NCI-H2081 treated with DMSO at 0.1 percent for 48 hours (cell line): ENCODE results near the gene SLC22A25.
"Not testable (repeated sequence)": the region's sequence is repeated elsewhere in the genome, so short reads cannot be mapped to it uniquely, and the experiment has no call there.

ENCODE experiments used
- DNase-seq: peaks from one replicate; lab custom pipeline; 2025; lab: John Stamatoyannopoulos, UW

The SLC22A25 gene

DNA sequence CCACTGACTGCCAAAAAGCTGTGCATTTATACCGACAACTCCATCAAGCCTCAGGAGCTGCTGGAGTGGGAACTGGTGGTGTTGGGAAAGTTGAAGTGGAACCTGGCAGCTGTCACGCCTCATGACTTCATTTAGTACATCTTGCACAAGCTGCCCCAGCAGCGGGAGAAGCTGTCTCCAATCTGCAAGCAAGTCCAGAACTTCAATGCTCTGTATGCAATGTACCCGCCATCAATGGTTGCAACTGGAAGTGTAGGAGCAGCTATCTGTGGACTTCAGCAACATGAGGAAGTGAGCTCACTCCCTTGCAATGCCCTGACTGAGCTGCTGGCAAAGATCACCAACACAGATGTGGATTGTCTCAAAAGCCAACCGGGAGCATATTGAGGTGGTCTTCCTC, at the start of gene SLC22A25:
Gene SLC22A25 (minus strand): TSS at position 67 of the 400 bp plus-strand sequence. CDS start 13,947 bp downstream, outside the sequence.
- DNase-seq = no peak

DNA sequence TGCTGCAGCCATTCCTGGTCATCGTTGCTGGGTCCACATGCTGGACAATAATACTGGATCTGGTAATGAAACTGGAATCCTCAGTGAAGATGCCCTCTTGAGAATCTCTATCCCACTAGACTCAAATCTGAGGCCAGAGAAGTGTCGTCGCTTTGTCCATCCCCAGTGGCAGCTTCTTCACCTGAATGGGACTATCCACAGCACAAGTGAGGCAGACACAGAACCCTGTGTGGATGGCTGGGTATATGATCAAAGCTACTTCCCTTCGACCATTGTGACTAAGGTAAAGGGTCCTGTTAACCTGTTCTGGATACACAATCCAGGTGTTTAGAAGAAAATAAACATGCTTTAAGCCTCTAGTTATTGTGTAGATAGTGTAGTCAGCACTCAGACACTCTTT, 46.9 kb upstream of the SLC22A25 start:
- no peak for DNase-seq

DNA sequence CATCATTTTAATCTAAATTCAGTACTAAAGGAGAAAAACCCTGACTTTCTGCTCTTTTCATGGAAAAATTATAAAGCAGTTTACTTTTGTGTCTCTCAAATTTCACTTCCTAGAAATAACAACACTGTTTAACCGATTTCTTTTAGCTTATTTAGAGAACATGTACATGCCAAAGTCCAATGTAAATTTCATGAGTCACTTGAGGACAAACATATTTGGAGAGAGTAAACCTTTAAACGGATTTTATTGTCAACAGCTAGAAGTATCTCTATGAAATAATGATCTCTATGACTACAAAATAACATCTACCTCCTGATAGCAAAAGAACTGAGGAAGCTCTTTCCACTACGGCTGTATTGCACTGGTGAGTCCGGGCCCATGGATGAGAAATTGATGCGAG, 46.3 kb upstream of the SLC22A25 start:
- DNase-seq = no peak

DNA sequence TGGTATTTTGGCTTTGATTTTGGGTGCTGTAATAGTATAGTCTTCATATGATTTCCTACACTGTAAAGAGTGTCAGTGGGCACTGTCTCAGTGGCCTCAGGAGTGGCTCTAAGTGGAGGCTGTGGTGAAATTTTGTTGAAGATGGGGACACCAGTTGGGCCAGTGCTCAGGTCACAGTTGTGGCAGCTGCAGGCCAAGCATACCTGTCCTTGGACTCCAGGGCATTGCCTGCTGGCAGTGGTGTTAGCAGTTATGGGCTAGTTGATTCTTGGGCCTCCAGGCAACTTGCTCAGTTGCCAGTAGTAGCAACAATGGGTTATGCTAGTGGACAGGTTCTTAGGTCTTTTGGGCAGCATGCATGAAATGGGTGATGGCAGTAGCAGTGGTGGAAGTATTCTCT, 39.2 kb upstream of the SLC22A25 start:
- DNase-seq = no peak

DNA sequence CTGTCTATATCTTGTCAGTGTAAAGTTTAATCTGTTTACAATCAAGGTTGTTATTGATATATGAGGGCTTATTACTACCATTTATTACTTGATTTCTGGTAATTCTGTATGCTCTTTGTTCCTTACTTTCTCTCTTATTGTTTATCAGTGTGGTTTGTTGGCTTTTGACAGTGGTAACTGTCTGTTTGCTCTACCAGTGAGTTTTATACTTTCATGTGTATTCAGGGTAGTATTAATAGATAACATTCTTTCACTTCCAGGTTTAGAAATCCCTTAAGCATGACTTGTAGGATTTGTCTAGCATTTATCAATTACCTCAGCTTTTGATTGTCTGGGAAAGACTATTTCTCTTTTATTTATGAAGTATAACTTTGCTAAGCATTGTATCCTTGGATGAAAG, 37.5 kb upstream of the SLC22A25 start:
- no peak for DNase-seq

DNA sequence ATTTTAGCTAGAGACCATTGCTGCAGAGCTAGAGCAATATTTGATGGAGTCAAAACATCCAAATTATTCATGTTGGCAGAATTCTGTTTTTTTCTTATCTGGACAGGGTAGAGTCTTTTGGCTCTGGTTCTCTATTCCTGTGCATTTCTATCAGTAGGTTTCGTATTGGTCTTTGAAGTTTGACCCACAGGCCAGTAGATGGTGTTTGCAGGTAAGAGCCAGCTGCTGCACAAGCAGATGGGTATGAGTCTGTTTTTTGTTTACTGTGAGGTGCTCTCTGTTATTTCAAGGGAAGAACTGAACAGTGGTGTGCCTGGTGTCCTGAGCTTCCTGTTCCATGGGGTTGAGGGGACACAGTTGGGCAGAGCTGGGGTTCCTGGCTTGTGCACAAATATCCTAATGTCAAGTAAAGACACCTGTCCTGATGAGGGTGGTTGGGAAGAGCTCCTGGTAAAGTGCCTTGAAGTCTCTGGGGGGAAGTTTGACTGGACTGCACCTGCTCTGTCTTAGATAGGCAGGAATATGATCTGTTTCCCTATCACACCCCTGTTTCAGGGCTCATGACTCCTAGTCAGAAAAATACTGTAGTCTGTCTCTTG, 34.0 kb upstream of the SLC22A25 start:
- no peak for DNase-seq

DNA sequence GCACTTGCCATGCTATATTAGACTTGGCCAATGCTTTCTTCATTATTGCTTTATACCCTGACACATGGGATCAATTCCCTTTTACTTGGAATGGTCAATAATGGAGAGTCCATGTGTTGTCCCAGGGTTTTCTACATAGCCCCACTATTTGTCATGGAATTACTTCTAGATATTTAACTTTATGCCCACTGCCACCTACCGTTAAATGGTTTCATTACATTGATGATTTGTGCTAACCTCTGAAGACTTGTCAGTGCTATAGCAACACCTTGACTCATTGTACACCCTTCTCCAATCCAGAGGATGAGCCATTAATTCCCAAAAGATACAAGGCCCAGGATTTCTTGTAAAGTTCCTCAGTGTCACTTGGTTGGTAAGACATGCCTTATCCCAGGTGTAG, 31.4 kb upstream of the SLC22A25 start:
- DNase-seq = no peak

DNA sequence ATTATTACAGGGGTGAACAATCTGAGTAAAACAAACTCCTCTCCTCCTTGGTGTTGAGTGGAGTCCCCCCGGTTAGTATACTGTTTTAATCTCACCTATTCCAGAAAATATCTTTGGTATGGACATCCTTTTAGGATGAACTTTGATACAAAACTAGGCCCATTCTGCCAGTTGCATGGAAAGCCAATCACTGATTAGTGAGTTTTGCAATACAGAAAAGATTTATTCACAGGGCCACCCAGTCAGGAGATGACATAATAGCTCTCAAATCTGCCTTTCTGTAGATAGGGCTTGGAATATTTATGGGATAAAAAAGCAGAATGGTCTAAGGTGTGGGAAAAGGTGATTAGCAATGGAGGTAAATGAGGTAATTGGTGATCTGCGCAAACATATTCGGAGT, 30.3 kb upstream of the SLC22A25 start:
- no peak for DNase-seq

DNA sequence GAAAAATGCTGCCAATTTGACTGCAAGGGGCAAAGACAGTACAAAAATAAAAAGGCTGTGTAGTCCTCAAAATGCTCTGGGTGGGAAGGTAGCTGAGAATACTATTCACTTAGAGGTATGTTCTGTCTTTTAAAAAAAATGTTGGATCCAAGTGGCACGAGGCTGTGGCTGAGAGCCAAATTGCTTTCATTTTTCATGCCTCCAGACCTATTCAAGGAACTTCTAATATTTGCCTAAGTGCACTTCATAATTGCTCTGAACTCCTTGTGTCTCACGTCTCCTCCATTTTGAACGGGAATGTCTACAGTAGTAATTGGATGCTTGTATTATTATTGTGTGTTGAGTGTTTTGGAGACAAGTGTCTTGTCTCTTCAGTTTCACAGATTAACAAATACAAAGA, 19.1 kb upstream of the SLC22A25 start:
- DNase-seq = no peak

DNA sequence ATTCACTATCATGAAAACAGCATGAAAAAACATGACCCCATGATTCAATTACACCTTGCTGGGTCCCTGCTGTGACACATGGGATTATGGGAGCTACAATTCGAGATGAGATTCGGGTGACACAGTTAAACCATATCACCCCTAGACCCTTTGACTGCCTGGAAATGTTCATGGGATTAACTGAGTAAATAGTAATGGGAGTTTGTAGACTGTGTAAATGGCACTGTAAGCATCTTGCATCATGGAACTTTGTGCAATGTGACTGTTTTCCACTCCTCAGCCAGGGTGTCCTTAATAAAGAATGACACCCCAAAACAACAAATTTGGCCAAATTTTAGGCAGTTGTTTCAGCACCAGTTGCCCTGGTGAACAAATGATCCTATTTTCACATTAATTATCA, 7.9 kb upstream of the SLC22A25 start:
- no peak for DNase-seq

DNA sequence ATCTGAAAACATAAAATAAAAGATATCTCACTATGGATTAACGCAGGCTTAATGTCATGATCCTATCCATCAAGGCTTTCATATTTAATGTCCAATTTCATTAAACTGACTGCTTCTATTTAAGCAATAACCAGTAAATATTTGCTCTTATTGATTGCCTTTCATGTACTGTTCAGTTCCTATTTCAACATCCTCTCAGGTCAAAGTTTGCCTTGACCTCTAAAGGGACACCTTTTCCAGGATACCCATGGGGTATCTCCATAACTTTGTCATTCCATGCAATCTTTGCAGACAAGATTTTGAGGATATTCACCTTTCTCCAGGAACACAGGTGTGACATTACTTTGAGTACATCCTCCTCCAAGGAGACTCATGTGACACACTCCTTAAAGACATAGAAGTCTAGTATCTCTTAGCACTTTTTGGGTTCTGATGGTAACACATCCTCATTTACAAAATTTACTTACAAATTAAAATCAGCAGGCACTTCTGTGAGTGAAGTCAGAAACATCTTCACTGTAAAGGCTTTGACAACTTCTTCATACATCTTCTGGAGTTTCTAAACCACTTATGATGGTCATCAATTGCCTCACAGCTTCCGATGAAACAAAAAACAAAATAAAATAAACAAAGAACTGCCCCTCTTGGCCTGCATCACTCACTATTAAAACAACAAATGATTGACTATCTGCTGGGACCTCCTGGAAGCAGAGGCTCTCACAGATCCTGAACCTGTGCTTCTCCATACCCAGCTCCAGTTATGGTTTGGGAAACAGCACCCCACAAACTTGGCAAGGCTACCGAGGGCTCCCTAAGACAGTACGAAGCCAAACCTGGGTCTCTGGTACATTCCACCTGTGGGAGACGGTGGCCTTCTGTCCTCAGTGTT, 7.0 kb upstream of the SLC22A25 start:
- no peak for DNase-seq

DNA sequence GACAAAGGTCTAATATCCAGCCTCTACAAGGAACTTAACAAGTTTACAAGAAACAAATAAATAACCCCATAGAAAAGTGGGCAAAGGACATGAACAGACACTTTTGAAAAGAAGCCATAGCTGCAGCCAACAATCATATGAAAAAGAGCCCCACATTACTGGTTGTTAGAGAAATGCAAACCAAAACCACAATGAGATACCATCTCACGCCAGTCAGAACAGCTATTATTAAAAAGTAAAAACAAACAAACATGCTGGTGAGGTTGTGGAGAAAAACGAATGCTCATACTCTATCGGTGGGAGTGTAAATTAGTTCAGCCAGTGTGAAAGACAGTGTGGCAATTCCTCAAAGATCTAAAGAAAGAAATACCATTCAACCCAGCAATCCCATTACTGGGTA, 5.6 kb upstream of the SLC22A25 start:
- no peak for DNase-seq

DNA sequence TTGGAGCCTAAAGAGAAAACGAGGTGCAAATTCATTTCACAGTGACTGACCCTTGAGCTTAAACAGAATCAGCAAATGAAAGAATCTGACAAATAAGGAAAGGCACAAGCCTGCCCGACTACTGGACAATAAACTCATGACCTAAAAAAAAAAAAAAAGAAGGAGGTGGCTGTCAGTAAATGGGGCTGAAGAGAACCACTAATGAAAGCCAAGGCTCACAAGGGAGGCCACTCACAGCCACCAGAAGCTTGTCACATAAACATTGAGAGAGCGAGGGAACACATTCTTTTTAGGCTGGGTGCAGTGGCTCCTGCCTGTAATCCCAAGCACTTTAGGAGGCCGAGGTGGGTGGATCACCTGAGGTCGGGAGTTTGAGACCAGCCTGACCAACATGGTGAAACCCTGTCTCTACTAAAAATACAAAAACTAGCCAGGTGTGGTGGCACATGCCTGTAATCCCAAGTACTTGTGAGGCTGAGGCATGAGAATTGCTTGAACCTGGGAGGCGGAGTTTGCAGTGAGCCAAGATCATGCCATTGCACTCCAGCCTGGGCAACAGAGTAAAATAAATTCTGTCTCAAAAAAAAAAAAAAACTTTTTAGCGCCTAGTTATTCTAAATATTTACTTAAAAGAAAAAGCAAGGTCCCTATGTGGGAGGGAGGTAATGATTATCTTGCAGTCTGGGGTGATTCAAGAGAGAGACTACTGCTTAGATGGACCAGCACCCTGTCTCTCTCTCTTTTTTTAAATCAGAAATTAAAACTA, 4.0 kb upstream of the SLC22A25 start:
- DNase-seq = not testable (repeated sequence)

DNA sequence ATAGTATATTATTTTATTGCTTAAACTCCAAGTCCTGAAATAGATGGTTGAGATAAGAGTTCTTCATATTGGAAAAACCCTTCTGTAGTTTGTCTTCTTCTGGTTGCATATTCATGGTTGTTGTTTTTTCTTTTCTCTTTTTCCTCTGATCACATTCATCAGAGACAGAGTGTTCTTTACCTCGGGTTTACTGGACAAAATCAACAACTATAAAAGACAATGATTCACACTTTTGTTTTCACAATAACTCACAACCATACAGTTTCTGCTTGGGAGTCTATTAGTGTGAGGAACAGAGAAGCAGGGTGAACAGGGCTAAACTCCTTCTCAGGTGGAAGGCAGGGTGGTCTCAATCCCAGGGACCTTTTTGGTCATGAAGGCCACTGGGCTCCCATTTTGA, 2.6 kb upstream of the SLC22A25 start:
- no peak for DNase-seq

DNA sequence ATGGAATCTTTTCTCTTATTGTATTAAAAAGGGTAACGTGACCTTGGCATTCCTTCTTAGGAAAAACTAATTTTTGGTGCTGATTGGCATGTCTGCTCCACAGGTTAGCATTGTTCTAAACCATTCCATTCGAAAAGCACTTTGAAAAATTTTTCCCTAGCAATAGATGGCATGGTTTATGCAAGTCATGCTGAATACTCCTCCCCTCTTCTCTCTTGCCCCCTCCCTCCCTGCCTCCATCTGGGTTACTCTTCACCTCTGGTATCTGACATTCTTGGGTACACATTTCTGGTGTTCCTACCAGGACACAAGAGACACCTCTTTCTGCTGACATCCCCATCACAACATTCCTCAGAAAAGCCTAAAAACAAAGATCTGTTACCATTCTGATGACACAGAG, 1.5 kb upstream of the SLC22A25 start:
- DNase-seq = no peak

DNA sequence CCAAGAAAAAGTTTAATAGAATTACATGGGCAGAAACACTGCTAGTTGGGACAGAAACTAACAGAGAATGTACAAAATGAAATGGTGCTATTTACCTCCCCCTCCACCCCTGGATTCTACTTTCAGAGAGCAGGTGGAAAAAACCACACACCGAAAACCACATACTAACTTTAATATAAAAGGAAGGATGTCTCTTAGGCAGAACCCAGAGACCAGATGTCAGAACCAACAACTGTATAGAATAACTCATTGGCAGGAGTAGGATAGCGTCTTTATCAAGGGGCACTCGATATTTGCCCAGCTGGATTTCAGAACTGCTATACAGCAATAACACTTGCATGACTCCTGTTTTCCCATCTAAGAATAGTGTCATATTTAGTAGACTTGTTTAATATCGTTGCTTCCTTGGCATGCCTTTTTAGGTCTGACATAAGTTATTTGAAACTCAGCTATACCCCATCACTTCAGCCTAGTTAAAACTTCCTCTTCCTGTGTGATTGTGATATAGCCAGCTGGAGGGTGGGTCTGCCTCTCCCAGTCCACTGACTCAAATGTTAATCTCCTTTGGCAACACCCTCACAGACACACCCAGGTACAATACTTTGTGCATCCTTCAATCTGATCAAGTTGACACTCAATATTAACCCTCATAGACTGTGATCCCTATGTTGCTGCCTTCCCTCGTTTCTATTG, 1.2 kb downstream of the SLC22A25 start:
- DNase-seq = no peak

DNA sequence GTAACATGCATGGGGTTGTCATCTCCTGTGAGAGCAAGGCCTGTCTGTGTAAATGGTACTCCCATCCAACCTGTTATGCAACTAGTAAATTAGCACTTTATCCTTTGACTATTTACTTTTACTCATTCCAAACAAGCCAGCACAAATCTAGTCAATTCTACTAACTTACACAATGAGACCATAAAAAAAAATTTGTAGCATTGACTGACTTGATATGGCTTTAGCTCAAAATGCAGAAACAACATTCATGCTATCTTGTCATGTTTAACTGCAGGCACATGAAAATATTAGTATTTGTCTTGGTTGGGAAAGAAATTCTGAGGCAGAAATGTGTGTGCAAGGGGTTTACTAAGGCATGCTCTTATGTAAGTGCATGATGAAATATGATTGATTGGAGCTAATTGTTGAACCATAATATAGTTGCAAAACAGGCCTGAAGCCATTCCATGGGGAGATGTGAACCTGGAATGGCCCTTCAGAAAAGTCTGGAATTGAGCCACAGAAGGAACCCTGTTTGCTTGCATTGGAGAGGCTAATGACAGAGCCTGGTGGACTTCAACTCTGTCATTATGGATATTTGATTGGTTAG, 2.5 kb downstream of the SLC22A25 start:
- no peak for DNase-seq

DNA sequence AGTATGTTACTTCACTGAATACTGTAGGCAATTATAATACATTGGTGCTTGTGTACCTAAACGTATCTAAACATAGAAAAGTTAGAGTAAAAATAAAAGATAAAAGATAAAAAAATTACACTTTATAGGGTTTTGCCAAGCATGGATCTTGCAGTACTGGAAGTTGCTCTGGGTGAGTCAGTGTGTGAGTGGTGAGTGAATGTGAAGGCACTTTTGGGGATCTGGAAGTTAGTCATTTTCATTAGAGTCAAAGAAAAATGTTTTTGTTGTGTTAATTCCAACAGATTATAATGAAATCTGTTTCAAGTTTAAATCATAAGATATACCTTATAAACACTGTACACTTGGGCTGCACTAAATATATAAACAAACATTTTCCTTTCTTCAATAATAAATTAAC, 3.3 kb downstream of the SLC22A25 start:
- DNase-seq = no peak

DNA sequence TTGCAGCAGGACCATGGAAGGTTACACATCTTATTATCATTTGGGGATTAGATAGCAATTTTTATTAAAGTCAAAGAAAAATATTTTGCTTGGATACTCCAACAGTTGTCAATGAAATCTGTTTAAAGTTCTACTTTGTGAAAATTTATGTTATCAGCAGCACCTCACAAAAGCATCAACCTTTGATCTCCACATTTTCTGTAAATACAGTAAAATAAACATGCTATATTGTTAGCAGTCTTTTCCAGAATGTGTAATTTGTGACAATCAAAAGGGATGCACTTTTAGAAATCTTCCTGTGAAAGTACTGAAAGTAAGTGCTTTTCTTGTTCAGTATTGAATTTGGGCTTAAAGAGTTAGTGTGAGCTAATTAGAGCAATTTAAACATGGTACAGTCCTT, 4.1 kb downstream of the SLC22A25 start:
- DNase-seq = no peak

DNA sequence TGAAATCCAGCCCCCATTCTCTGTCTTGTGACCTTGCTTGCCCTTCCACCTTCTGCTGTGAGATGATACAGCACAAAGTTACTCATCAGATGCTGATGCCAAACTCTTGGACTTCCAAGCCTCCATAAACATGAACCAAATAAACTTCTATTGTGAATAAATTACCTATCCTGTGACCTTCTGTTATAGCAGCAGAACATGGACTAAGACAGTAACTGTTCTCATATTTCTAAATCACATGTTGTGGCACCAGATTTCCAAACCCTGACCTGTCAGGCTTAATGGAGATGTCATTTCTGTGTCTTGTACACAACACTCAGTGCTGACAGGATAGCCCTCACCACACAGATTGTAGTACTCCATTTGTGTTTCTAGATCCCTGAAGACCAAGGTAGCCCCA, 6.0 kb downstream of the SLC22A25 start:
- DNase-seq = no peak

DNA sequence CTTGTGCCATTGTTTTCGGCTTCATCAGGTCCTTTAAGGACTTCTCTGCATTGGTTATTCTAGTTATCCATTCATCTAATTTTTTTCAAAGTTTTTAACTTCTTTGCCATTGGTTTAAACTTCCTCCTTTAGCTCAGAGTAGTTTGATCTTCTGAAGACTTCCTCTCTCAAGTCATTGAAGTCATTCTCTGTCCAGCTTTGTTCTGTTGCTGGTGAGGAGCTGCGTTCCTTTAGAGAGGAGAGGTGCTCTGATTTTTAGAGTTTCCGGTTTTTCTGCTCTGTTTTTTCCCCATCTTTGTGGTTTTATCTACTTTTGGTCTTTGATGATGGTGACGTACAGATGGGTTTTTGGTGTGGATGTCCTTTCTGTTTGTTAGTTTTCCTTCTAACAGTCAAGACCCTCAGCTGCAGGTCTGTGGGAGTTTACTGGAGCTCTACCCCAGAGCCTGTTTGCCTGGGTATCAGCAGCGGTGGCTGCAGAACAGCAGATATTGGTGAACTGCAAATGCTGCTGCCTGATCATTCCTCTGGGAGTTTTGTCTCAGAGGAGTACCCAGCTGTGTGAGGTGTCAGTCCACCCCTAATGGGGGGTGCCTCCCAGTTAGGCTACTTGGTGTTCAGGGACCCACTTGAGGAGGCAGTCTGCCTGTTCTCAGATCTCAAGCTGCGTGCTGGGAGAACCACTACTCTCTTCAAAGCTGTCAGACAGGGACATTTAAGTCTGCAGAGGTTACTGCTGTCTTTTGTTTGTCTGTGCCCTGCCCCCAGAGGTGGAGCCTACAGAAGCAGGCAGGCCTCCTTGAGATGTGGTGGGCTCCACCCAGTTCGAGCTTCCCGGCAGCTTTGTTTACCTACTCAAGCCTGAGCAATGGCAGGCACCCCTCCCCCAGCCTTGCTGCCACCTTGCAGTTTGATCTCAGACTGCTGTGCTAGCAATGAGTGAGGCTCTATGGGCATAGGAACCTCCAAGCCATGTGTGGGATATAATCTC, 7.6 kb downstream of the SLC22A25 start:
- not testable (repeated sequence) for DNase-seq
